ENCODE data around the gene PCDHGA6.
"Not testable (repeated sequence)": the region's sequence is repeated elsewhere in the genome, so short reads cannot be mapped to it uniquely, and the experiment has no call there.

The PCDHGA6 gene

GRCh38 chr5:141389153-141390042, 15.7 kb downstream of the PCDHGA6 start:
- Histone ChIP-seq H3K4me1 (ENCODE audit: control insufficient read depth in 1 of 2, insufficient read depth in 2 of 2, low read length in 2 of 2) (no peaks in the 10 kb centered on the region), H3K14ac (ENCODE audit: low read length) (no peak overlapping the region), H3K79me1 (ENCODE audit: low read length) (no peaks in the 10 kb centered on the region), H3K9me3 (ENCODE audit: insufficient read depth, low read depth, low read length) (peaks cover 40% of the 10 kb centered on the region), H3K18ac (ENCODE audit: low read length) (no peak overlapping the region), H3K4me3 (ENCODE audit: low read depth, low read length) (no peak overlapping the region), H3K27me3 (ENCODE audit: insufficient read depth, low read length) (no peaks in the 10 kb centered on the region), H3K36me3 (ENCODE audit: control insufficient read depth in 1 of 2, insufficient read depth in 2 of 2, low read length in 2 of 2) (peaks cover 19 to 23% of the 10 kb centered on the region in 2 experiments), H2AK5ac (ENCODE audit: low read length) (no peak overlapping the region), H4K91ac (ENCODE audit: low read depth, low read length) (no peak overlapping the region), H2BK5ac (ENCODE audit: low read depth, low read length, poor library complexity) (no peak overlapping the region), H2BK12ac (ENCODE audit: low read length) (no peak overlapping the region), H3K4ac (ENCODE audit: low read depth, low read length) (no peak overlapping the region), H3K23ac (ENCODE audit: low read length) (no peak overlapping the region), H4K12ac (ENCODE audit: low read depth, low read length) (no peak overlapping the region), H3K79me2 (ENCODE audit: control insufficient read depth, insufficient read depth, low read length, poor library complexity) (no peaks in the 10 kb centered on the region), H2BK120ac (ENCODE audit: insufficient read depth, low read length, poor library complexity) (no peak overlapping the region), H3K4me2 (ENCODE audit: low read length) (no peak overlapping the region), H4K8ac (ENCODE audit: low read depth, low read length) (no peak overlapping the region), H3K9ac (ENCODE audit: low read length) (no peak overlapping the region), H2AFZ (ENCODE audit: insufficient read depth, low read length, poor library complexity) (no peak overlapping the region), H3K27ac (ENCODE audit: low read depth, low read length) (no peak overlapping the region)
- no CpG with 5 or more reads among the region's 77 CpGs for WGBS (ENCODE audit: extremely low coverage, insufficient coverage, insufficient read length)
- no peak for DNase-seq

- no peak within 1 kb of the TSS for H2AK5ac ChIP-seq (ENCODE audit: low read length)
- H3K4me1 ChIP-seq (ENCODE audit: control insufficient read depth in 1 of 2, insufficient read depth in 2 of 2, low read length in 2 of 2), result no peaks in the 10 kb centered on the region
- H3K27me3 ChIP-seq (ENCODE audit: insufficient read depth, low read length), result no peaks in the 10 kb centered on the region
- H3K36me3 ChIP-seq (ENCODE audit: control insufficient read depth in 1 of 2, insufficient read depth in 2 of 2, low read length in 2 of 2), result peaks cover 19 to 25% of the 10 kb centered on the region in 2 experiments
- H3K4me2 ChIP-seq (ENCODE audit: low read length), result no peak within 1 kb of the TSS
- H2AFZ ChIP-seq (ENCODE audit: insufficient read depth, low read length, poor library complexity), result no peak within 1 kb of the TSS
- H3K23ac ChIP-seq (ENCODE audit: low read length), result no peak within 1 kb of the TSS
- no peak for DNase-seq
- H3K14ac ChIP-seq (ENCODE audit: low read length), result no peak within 1 kb of the TSS
- H2BK120ac ChIP-seq (ENCODE audit: insufficient read depth, low read length, poor library complexity), result no peak within 1 kb of the TSS
- H3K27ac ChIP-seq (ENCODE audit: low read depth, low read length), result no peak within 1 kb of the TSS
- no peak within 1 kb of the TSS for H4K8ac ChIP-seq (ENCODE audit: low read depth, low read length)
- H3K4ac ChIP-seq (ENCODE audit: low read depth, low read length), result no peak within 1 kb of the TSS
- no peak within 1 kb of the TSS for H2BK12ac ChIP-seq (ENCODE audit: low read length)
- H3K18ac ChIP-seq (ENCODE audit: low read length), result no peak within 1 kb of the TSS
- no peak within 1 kb of the TSS for H3K4me3 ChIP-seq (ENCODE audit: low read depth, low read length)
- no peak within 1 kb of the TSS for H3K9ac ChIP-seq (ENCODE audit: low read length)
- no peaks in the 10 kb centered on the region for H3K79me1 ChIP-seq (ENCODE audit: low read length)
- H3K9me3 ChIP-seq (ENCODE audit: insufficient read depth, low read depth, low read length), result peaks cover 38% of the 10 kb centered on the region
- H4K91ac ChIP-seq (ENCODE audit: low read depth, low read length), result no peak within 1 kb of the TSS
- no CpG with 5 or more reads among the region's 38 CpGs for WGBS (ENCODE audit: extremely low coverage, insufficient coverage, insufficient read length)
- H3K79me2 ChIP-seq (ENCODE audit: control insufficient read depth, insufficient read depth, low read length, poor library complexity), result no peaks in the 10 kb centered on the region
- H2BK5ac ChIP-seq (ENCODE audit: low read depth, low read length, poor library complexity), result no peak within 1 kb of the TSS
- H4K12ac ChIP-seq (ENCODE audit: low read depth, low read length), result no peak within 1 kb of the TSS
Observed at GRCh38 chr5:141392429-141393198, 18.9 kb downstream of the PCDHGA6 start, which contains the start of gene PCDHGA8. Gene PCDHGA8, plus strand, starts transcription at chr5:141392633. Its CDS starts 181 bp downstream, at chr5:141392814.

DNA sequence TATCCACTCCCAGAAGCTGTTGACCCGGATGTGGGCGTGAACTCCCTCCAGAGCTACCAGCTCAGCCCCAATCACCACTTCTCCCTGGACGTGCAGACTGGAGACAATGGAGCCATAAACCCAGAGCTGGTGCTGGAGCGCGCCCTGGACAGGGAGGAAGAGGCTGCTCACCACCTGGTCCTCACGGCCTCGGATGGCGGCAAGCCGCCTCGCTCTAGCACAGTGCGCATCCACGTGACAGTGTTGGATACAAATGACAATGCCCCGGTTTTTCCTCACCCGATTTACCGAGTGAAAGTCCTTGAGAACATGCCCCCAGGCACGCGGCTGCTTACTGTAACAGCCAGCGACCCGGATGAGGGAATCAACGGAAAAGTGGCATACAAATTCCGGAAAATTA, 19.6 kb downstream of the PCDHGA6 start:
- H2AFZ ChIP-seq (ENCODE audit: insufficient read depth, low read length, poor library complexity), result no peak overlapping the region
- no peak overlapping the region for H3K18ac ChIP-seq (ENCODE audit: low read length)
- H3K9me3 ChIP-seq (ENCODE audit: insufficient read depth, low read depth, low read length), result peaks cover 39% of the 10 kb centered on the region
- no CpG with 5 or more reads among the region's 21 CpGs for WGBS (ENCODE audit: extremely low coverage, insufficient coverage, insufficient read length)
- no peak overlapping the region for H3K23ac ChIP-seq (ENCODE audit: low read length)
- no peak overlapping the region for H3K9ac ChIP-seq (ENCODE audit: low read length)
- no peak overlapping the region for H4K12ac ChIP-seq (ENCODE audit: low read depth, low read length)
- no peak overlapping the region for H4K8ac ChIP-seq (ENCODE audit: low read depth, low read length)
- no peak overlapping the region for H2BK120ac ChIP-seq (ENCODE audit: insufficient read depth, low read length, poor library complexity)
- no peak overlapping the region for H2BK5ac ChIP-seq (ENCODE audit: low read depth, low read length, poor library complexity)
- no peak overlapping the region for H2AK5ac ChIP-seq (ENCODE audit: low read length)
- H3K4me2 ChIP-seq (ENCODE audit: low read length), result no peak overlapping the region
- H2BK12ac ChIP-seq (ENCODE audit: low read length), result no peak overlapping the region
- H3K79me1 ChIP-seq (ENCODE audit: low read length), result no peaks in the 10 kb centered on the region
- no peak overlapping the region for H3K4me3 ChIP-seq (ENCODE audit: low read depth, low read length)
- no peak overlapping the region for H3K14ac ChIP-seq (ENCODE audit: low read length)
- no peaks in the 10 kb centered on the region for H3K79me2 ChIP-seq (ENCODE audit: control insufficient read depth, insufficient read depth, low read length, poor library complexity)
- no peak for DNase-seq
- no peaks in the 10 kb centered on the region for H3K4me1 ChIP-seq (ENCODE audit: control insufficient read depth in 1 of 2, insufficient read depth in 2 of 2, low read length in 2 of 2)
- H3K27ac ChIP-seq (ENCODE audit: low read depth, low read length), result no peak overlapping the region
- H3K36me3 ChIP-seq (ENCODE audit: control insufficient read depth in 1 of 2, insufficient read depth in 2 of 2, low read length in 2 of 2), result peaks cover 19 to 27% of the 10 kb centered on the region in 2 experiments
- H3K4ac ChIP-seq (ENCODE audit: low read depth, low read length), result no peak overlapping the region
- no peaks in the 10 kb centered on the region for H3K27me3 ChIP-seq (ENCODE audit: insufficient read depth, low read length)
- no peak overlapping the region for H4K91ac ChIP-seq (ENCODE audit: low read depth, low read length)

GRCh38 chr5:141394401-141395187, 20.9 kb downstream of the PCDHGA6 start:
- not testable (repeated sequence) for H4K91ac ChIP-seq (ENCODE audit: low read depth, low read length); H3K23ac ChIP-seq (ENCODE audit: low read length); H4K12ac ChIP-seq (ENCODE audit: low read depth, low read length); H3K18ac ChIP-seq (ENCODE audit: low read length); H4K8ac ChIP-seq (ENCODE audit: low read depth, low read length); H2BK5ac ChIP-seq (ENCODE audit: low read depth, low read length, poor library complexity); H3K79me2 ChIP-seq (ENCODE audit: control insufficient read depth, insufficient read depth, low read length, poor library complexity); H3K4ac ChIP-seq (ENCODE audit: low read depth, low read length); H3K14ac ChIP-seq (ENCODE audit: low read length); H3K27me3 ChIP-seq (ENCODE audit: insufficient read depth, low read length); H2AK5ac ChIP-seq (ENCODE audit: low read length); H3K27ac ChIP-seq (ENCODE audit: low read depth, low read length); DNase-seq; H2BK12ac ChIP-seq (ENCODE audit: low read length); H2BK120ac ChIP-seq (ENCODE audit: insufficient read depth, low read length, poor library complexity); H3K4me1 ChIP-seq (ENCODE audit: control insufficient read depth in 1 of 2, insufficient read depth in 2 of 2, low read length in 2 of 2); H2AFZ ChIP-seq (ENCODE audit: insufficient read depth, low read length, poor library complexity); H3K79me1 ChIP-seq (ENCODE audit: low read length); H3K4me2 ChIP-seq (ENCODE audit: low read length); H3K9ac ChIP-seq (ENCODE audit: low read length)
- Histone ChIP-seq H3K9me3 (ENCODE audit: insufficient read depth, low read depth, low read length) (peaks cover 34% of the 10 kb centered on the region), H3K4me3 (ENCODE audit: low read depth, low read length) (peak overlapping the region; percentile 23), H3K36me3 (ENCODE audit: control insufficient read depth in 1 of 2, insufficient read depth in 2 of 2, low read length in 2 of 2) (peaks cover 17 to 25% of the 10 kb centered on the region in 2 experiments)
- WGBS (ENCODE audit: extremely low coverage, insufficient coverage, insufficient read length), result no CpG with 5 or more reads among the region's 53 CpGs
